ENCODE results near the gene LCE3A.

GRCh38 chr1:152580433-152580832, 42.5 kb downstream of the LCE3A start, which contains the start of gene LCE3D:
- TF ChIP-seq GATA2 (IDR thresholded peaks at IDR 0.05; ENCODE audit: low read depth, low read length) (no peak), GATA3 (IDR thresholded peaks at IDR 0.05; ENCODE audit: low read depth, low read length) (no peak)

Measured in SH-SY5Y (cell line).